Astrocyte of the spinal cord (primary cell): ENCODE results near the gene MTHFSD.

Experiments used
- DNase-seq: peaks from one replicate; pipeline ENCODE4 v3.0.0; 2011; ENCODE audit warnings: low read depth, low spot score
- H3K4me3 ChIP-seq: 2 replicates; pipeline ENCODE4 v1.5.1; 2011; ENCODE audit warnings: low read depth, mild to moderate bottlenecking, low read length, moderate library complexity
- in situ Hi-C: cut with HindIII; loops from 2 replicates; pipeline ENCODE4 v1.10.0; 2017; ENCODE audit warnings: low sequenced_read_pairs
- TF ChIP-seq, protein P1 (sequence below): IDR thresholded peaks from 2 replicates; pipeline ENCODE4 v1.5.1; 2012; ENCODE audit warnings: low read depth, mild to moderate bottlenecking, low read length, inconsistent platforms

MTHFSD gene

DNA sequence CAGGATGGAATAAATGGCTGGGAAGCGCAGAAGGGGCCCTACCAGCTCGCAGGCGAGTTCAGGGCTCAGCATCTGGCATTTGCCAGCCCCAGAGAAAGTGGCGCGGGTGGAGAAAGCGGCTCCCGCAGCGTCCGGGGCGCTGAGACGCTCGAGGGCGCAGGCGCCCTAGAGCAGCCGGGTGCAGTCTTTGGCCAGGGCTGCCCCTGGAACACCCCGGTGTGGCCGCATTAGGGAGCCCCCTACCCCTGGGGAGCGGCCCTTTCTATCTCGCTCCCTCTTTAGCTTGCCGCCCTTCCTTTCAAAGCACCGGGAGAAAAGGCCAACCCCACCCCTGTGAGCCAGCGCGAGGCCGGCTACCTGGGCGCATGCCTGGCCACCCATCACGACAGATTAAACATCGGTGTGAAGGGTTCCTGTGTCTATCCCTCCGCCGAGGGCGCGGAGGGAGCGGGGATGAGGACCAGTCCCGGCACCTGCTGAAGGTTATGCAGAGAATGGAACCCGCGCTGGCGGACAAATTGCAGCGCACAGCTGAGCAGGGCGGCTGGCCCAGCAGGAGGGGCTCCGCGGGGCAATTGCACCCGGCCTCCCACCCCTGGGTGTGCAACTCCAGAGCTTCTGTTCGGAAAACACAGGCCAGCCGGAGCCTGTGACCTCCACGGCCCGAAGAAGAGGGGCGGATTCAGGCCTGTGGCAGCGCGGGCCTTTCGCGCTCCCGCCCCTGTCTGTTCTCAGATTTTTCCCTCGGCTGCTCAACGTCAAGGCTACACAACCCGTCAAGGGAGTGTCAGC lies 60.3 kb downstream of the MTHFSD start:
- H3K4me3 ChIP-seq = no peak overlapping the region
- in situ Hi-C loops = no loop called here
- DNase-seq = no peak
- TF ChIP-seq, protein P1, sequence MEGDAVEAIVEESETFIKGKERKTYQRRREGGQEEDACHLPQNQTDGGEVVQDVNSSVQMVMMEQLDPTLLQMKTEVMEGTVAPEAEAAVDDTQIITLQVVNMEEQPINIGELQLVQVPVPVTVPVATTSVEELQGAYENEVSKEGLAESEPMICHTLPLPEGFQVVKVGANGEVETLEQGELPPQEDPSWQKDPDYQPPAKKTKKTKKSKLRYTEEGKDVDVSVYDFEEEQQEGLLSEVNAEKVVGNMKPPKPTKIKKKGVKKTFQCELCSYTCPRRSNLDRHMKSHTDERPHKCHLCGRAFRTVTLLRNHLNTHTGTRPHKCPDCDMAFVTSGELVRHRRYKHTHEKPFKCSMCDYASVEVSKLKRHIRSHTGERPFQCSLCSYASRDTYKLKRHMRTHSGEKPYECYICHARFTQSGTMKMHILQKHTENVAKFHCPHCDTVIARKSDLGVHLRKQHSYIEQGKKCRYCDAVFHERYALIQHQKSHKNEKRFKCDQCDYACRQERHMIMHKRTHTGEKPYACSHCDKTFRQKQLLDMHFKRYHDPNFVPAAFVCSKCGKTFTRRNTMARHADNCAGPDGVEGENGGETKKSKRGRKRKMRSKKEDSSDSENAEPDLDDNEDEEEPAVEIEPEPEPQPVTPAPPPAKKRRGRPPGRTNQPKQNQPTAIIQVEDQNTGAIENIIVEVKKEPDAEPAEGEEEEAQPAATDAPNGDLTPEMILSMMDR = no peak

DNA sequence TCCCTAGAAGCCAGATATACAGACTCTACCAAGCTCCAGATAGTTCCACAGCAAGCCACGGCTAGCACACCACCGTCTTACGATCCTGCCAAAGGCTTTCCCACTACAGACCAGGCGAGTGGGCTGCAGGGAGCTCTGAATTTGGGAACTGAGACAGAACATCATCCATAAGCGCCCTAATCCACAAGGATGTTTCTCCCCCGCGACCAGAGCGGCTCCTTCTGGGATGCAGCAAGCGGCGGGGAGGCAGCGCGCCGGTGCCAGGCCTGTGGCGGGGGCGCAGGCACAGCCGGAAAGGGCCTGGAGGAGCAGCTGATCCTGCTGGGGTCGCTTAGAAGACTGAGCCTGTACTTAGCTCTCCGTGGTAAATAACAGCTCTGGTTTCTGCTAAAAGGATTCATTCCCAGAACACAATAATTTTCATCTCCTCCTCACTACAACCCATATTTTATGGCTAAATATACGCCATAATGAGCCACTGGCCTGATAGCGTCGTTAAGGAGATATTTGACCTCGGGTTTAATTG lies 60.9 kb downstream of the MTHFSD start:
- TF ChIP-seq, protein P1 = no peak
- in situ Hi-C loops = no loop called here
- no peak for DNase-seq
- H3K4me3 ChIP-seq = no peak overlapping the region

DNA sequence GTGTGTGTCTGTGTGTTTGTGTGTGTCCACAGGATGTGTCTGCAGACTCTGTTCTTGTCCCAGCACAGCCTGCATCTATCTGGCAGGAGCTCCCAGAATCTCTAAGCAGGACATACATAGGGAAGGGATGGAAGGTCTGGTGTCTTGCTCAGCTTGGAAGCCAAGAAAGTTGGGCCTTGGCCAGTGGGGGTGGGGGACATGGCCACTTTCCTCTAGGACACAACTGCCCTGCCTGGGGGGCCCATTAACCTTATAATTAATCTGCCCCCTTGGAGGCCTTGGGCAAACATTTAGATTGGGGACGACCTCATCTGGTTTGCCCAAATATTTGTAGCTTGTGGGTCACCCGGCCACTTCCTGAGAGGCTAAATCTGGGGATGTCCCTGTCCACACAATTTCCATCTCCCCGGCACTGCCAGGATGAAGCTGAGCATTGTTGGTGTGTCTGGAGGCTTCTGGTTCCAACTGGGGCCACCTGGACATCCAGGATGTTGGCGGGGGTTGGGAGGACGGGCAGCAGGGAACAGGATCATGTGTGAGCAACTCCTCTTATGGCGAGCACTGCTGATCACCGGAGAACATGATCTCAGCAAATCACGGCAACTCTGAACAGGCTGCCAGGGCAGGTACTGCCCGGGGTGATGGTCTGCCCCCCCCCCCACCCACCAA lies 61.9 kb downstream of the MTHFSD start:
- TF ChIP-seq, protein P1 = no peak
- in situ Hi-C loops = no loop called here
- no peak for DNase-seq
- H3K4me3 ChIP-seq = no peak overlapping the region

DNA sequence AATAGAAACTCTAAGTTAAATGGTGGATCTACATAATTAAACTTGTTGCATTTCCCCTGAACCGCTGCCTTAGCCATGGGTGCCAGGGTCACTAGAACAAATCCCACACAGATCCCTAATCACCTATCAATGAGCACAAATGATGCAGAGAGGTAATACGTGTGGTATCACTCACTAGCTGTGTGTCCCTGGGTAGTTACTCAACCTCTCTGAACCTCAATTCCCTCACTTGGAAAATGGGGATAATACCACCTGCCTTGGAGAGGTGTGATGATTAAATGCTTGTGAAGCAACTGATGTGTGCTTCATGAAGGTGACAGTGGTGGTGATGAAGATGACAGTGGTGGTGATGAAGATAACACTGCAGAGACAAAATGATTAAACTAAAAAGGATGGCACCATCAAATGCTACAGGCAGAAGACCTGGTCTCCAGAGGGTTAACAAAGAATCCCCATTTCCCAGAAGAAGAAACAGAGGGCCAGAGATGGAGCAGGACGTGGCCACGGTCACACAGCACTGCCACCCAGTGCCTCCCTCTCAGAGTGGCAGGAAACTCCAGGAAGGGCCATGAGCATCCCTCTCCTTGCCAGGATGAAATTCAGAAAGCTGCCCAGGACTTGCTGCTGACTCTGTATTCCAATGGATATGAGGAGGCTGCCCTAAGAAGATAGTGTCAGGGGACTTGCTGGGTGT lies 62.6 kb downstream of the MTHFSD start:
- no peak for DNase-seq
- in situ Hi-C loops = no loop called here
- TF ChIP-seq, protein P1 = no peak
- H3K4me3 ChIP-seq = no peak overlapping the region

DNA sequence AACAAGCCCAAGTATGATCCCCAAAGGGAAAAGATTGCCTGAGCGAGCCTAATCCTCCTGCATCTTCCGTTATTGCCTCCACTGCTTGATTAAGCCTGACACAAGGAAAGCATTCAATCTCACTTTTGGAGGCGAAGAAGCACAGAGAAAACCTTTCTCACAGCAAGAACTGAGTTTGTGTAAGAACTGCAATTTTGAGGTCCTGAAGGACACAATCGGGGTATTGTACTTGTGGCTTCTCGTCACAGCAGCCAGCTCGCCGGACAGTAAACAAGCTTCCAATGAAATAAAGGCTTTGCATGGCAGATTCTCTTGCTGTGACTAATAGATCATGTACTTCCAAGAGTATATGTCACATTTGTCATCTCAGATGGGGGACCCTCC lies 63.4 kb downstream of the MTHFSD start:
- TF ChIP-seq, protein P1 = no peak
- in situ Hi-C loops = no loop called here
- no peak overlapping the region for H3K4me3 ChIP-seq
- no peak for DNase-seq

DNA sequence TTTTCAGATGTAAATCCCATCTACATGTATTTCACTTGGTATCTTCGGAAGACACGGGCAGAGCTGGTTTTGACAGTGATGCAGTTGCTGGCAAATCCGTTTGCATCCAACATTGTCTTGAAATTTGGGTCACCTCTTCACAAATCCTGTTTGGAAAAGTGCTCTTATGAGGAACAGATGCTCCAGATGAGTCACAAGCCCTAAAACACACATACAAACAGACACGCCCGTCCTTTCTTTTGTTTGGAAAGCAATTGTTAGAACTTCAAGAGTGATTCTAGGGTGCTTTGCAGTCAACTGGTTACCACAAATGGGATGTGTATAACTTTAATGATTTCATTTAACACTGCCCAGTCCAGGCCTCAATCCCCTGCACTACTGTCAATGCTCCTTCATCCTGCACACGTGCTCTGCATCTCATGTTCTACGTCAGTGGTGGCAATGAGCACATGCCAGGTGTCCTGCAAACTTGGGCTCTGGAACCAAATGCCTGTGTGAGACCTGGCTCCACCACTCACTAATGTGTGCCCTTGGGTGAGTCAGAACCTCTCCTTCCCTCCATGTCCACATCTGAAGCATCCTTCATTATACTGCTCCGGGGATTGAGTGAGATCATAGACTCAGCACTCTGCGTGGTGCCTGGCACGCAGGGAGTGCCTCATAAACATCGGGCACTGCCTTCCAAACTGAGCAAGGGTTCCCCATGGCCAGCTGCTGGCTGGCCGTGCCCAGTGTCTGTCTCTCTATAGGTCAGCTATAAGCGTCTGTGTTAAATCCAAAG lies 64.0 kb downstream of the MTHFSD start:
- H3K4me3 ChIP-seq = no peak overlapping the region
- DNase-seq = no peak
- in situ Hi-C loops = no loop called here
- TF ChIP-seq, protein P1 = no peak
